ENCODE data around the gene USP34.

The USP34 gene

DNA sequence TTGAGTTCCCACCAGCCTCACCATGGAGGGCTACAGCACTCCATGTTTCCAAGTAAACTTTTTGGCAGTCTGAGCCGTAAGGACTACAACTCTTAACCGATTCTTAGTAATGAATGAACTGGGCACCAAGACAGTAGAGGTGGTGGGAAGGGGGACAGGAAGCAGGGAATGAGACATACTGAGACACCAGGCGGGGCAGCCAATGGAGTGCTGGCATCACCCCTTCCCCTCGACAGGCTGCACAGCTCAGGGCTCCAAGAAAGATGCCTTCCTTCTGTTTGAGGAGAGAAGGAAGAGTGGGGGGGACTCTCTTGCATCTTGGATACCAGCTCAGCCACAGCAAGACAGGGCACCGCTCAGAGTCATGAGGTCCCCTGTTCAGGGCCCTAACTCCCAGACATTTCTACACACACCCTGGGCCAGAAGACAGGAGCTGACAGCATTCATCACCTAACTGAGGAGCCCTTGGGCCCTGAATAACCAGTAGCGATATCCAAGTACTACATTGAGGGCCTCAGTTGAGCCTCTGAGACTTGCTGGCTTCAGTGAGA lies 45.2 kb downstream of the USP34 start:
- DNase-seq: no peak
- Histone ChIP-seq H3K4me3 (ENCODE audit: low read depth, low read length) (no peak overlapping the region), H3K27ac (no peak overlapping the region), H3K36me3 (peaks cover 3% of the 10 kb centered on the region), H3K27me3 (ENCODE audit: insufficient read depth, low read depth, severe bottlenecking) (no peaks in the 10 kb centered on the region), H3K9me3 (ENCODE audit: severe bottlenecking) (no peaks in the 10 kb centered on the region)
- TF ChIP-seq, protein P1, sequence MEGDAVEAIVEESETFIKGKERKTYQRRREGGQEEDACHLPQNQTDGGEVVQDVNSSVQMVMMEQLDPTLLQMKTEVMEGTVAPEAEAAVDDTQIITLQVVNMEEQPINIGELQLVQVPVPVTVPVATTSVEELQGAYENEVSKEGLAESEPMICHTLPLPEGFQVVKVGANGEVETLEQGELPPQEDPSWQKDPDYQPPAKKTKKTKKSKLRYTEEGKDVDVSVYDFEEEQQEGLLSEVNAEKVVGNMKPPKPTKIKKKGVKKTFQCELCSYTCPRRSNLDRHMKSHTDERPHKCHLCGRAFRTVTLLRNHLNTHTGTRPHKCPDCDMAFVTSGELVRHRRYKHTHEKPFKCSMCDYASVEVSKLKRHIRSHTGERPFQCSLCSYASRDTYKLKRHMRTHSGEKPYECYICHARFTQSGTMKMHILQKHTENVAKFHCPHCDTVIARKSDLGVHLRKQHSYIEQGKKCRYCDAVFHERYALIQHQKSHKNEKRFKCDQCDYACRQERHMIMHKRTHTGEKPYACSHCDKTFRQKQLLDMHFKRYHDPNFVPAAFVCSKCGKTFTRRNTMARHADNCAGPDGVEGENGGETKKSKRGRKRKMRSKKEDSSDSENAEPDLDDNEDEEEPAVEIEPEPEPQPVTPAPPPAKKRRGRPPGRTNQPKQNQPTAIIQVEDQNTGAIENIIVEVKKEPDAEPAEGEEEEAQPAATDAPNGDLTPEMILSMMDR (IDR thresholded peaks at IDR 0.05; ENCODE audit: low read depth, low read length): no peak

DNA sequence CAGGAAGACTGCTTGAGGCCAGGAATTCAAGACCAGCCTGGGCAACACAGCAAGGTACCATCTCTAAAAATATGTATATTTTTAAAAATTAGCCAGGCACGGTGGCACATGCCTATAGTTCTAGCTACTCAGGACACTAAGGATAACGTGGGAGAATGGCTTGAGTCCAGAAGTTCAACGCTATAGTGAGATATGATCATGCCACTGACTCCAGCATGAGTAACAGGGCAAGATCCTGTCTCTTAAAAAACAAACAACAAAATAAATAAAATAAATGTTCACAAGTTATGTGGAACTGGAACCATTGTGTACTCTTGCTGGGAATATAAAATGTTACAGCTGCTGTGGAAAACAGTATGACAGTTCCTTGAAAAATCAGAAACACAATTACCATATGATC lies 47.2 kb downstream of the USP34 start:
- no peak overlapping the region for H3K4me3 ChIP-seq (ENCODE audit: low read depth, low read length)
- no peaks in the 10 kb centered on the region for H3K27me3 ChIP-seq (ENCODE audit: insufficient read depth, low read depth, severe bottlenecking)
- peaks cover 13% of the 10 kb centered on the region for H3K36me3 ChIP-seq
- H3K9me3 ChIP-seq (ENCODE audit: severe bottlenecking): no peaks in the 10 kb centered on the region
- TF ChIP-seq, protein P1 (IDR thresholded peaks at IDR 0.05; ENCODE audit: low read depth, low read length): no peak
- no peak for DNase-seq
- no peak overlapping the region for H3K27ac ChIP-seq

DNA sequence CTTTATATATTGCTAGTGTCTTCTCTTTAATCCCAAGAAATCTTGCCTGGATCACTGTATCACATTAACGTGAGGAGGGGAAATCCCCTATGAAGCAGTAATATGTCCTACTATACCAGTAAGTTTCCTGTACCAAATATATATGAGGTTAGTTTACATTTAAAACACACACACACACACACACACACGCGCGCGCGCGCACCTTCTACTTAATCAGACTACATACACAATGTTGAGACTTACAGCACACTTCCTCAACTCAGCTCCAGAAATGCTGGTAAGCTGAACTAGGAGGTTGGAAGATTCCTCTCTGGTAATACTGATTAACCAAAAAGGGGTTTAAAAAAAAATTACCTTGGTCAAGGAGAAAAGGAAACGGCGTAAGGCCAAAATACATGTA lies 49.3 kb downstream of the USP34 start:
- Histone ChIP-seq H3K4me3 (ENCODE audit: low read depth, low read length) (no peak overlapping the region), H3K27me3 (ENCODE audit: insufficient read depth, low read depth, severe bottlenecking) (no peaks in the 10 kb centered on the region), H3K27ac (no peak overlapping the region), H3K9me3 (ENCODE audit: severe bottlenecking) (no peaks in the 10 kb centered on the region), H3K36me3 (peaks cover 20% of the 10 kb centered on the region)
- DNase-seq: no peak
- TF ChIP-seq, protein P1 (IDR thresholded peaks at IDR 0.05; ENCODE audit: low read depth, low read length): no peak

DNA sequence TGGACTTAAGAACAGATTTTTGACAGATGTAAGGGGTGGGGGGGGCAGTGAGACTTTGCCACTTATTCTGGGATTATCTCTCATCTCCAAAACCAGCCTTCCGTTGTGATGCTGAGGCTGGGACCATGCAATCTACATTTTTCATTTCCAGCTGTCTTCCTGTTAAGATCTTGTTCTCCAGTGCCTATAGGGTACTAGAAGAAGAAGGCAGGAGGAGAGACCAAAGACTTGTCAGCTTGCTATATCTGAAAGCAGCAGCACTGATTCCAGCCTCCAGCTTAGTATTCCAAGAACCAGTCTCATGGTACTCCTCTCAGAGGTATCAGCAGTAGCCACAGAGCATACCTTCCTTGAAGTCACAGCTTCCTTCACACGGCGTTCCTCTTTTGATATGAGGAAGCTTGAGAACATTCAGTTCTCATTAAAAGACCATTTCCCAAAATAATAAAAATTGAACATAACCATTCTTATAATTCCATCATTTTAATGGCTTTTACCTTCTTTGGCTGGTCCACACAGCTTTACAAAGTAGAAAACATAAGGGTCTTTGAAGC lies 49.8 kb downstream of the USP34 start:
- no peak overlapping the region for H3K27ac ChIP-seq
- no peaks in the 10 kb centered on the region for H3K27me3 ChIP-seq (ENCODE audit: insufficient read depth, low read depth, severe bottlenecking)
- TF ChIP-seq, protein P1 (IDR thresholded peaks at IDR 0.05; ENCODE audit: low read depth, low read length): no peak
- no peaks in the 10 kb centered on the region for H3K9me3 ChIP-seq (ENCODE audit: severe bottlenecking)
- H3K36me3 ChIP-seq: peaks cover 20% of the 10 kb centered on the region
- H3K4me3 ChIP-seq (ENCODE audit: low read depth, low read length): no peak overlapping the region
- DNase-seq: no peak

DNA sequence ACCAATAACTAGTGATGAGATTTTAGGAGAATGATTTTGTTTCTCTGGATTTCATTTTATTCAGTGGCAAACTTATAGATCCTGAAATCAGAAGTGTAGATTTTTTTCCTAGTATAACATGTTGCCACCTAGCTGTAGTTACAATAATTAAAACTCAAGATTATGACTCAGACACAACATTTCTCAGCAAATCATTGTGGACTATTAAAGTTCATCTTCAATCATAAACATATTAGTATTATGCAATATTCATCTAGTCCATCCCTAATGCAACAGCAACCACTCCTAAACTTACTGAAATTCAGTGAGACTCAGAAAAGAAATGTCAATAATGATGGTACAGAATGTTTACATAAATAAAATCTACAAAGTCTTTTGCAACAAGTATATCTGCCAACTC lies 51.3 kb downstream of the USP34 start:
- no peaks in the 10 kb centered on the region for H3K27me3 ChIP-seq (ENCODE audit: insufficient read depth, low read depth, severe bottlenecking)
- H3K4me3 ChIP-seq (ENCODE audit: low read depth, low read length): no peak overlapping the region
- TF ChIP-seq, protein P1 (IDR thresholded peaks at IDR 0.05; ENCODE audit: low read depth, low read length): no peak
- no peak for DNase-seq
- peaks cover 20% of the 10 kb centered on the region for H3K36me3 ChIP-seq
- H3K9me3 ChIP-seq (ENCODE audit: severe bottlenecking): no peaks in the 10 kb centered on the region
- H3K27ac ChIP-seq: no peak overlapping the region

DNA sequence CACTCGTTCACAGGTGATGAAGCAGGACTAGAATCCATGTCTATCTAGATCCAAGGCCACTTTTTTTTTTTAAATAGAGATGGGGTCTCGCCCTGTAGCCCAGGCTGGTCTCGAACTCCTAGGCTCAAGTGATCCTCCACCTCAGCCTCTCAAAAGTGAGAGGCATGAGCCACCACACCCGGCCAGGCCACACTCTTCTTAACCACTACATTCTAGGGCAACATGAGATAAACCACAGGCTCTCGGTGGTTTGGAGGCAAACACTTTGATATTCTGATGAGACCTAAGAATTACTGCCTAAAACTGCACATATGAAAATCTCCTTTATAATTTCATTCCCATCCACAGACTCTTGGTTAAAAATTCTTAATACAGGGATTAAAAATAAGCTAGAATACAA lies 51.8 kb downstream of the USP34 start:
- no peaks in the 10 kb centered on the region for H3K9me3 ChIP-seq (ENCODE audit: severe bottlenecking)
- H3K27ac ChIP-seq: no peak overlapping the region
- TF ChIP-seq, protein P1 (IDR thresholded peaks at IDR 0.05; ENCODE audit: low read depth, low read length): no peak
- H3K36me3 ChIP-seq: peaks cover 20% of the 10 kb centered on the region
- no peak for DNase-seq
- H3K27me3 ChIP-seq (ENCODE audit: insufficient read depth, low read depth, severe bottlenecking): no peaks in the 10 kb centered on the region
- no peak overlapping the region for H3K4me3 ChIP-seq (ENCODE audit: low read depth, low read length)
